Medulla oblongata (tissue), 1 donor: ENCODE measurements around the gene HILPDA.
A peak's percentile ranks its signal among the peaks of the same experiment; 100 is the strongest.
"Not testable (repeated sequence)": the region's sequence is repeated elsewhere in the genome, so short reads cannot be mapped to it uniquely, and the experiment has no call there.

Experiments
- DNase-seq: peaks from one replicate; pipeline ENCODE4 v3.0.0-alpha.2; 2015; ENCODE audit errors: extremely low spot score

HILPDA gene

GRCh38 chr7:128431754-128432153, 23.9 kb upstream of the HILPDA start:
- no peak for DNase-seq

DNA sequence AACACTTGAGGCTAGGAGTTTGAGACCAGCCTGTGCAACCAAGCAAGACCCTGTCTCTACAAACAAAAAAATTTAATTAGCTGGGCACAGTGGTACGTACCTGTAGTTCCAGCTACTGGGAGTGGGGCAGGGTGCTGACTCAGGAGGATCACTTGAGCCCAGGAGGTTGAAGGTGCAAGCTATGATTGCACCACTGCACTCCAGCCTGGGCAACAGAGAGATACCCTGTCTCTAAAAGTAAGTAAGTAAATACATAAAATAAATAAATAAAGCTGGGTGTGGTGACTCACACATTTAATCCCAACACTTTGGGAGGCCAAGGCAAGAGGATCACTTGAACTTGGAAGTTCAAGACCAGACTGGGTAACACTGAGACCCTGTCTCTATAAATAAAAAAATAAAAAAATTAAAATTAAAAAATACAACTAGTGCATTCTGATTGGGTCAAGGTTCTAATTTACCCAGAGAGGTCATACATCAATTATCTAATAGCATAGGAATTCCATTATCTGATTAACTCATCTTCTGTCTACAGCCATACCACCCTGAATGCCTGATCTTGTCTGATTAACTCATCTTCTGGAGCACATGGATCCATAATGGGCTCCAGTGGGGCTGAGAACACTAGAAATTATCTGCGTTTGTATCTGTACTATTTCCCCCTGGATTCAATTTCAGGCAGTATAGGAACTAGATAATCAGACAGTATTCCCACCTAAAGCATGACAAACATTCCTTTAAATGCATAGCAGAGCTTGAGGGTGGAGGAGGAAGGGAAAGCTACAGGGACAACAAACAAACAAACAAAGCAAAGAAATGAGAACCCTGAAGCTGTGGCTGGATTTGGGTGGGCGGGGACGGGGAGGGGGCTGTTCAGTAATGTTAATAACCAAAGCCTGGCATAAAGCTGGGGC, 21.0 kb upstream of the HILPDA start:
- DNase-seq: no peak

DNA sequence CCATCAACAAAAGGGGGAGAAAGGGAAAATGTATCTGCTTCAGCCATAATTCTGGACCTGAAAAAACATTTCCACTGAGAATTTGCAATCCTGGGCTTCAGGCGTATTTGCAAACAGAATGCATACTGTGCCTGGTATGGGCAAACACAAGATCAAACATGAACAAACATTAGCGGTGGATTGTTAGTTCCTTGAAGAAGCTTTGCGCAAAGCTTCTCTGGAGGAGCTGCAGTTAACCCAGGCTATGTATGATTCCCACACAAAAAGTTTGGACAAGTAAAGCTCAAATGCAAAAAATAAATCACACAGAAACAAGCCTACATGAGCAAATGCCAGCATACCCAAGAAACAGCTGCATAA, 20.4 kb upstream of the HILPDA start:
- no peak for DNase-seq

- DNase-seq: no peak
These were observed 18.0 kb upstream of the HILPDA start for GRCh38 chr7:128437426-128438332.

GRCh38 chr7:128442356-128442755, 13.3 kb upstream of the HILPDA start:
- no peak for DNase-seq

DNA sequence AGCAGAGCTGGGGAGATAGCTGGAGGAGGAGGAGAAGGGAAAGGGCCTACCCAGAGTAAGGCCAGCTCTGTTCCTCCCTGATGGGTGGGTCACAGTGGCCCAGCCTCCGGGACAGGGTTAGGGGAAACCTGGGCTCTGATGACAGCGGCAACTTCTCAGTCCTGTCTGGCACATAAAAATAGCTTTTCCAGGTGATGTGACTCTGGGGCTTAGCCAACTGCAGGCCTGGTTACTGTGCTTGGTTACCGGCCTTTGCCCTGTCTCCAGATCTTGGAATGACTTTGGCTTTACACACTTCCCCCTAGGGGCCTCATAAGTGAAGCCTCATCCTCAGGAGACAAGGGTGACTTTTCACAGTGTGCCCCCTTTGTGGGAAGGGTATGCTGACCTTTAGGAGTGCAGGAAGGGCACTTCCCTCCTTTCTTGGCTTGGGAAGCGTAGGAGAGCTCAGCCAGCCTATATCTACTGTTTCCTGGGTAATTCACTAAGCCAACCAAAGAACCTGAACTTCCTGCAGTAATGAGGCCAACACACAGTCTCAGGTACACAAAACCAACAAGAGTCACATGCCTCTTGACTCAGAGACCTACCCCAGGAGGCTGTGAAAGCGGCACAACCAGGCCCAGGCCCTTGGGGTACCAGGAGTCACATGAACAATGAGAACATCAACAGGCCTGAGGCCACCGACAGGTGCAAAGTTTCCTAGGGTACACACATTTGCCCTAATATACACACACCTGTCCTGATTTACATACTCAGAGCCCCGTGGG, 11.7 kb upstream of the HILPDA start:
- DNase-seq: no peak

GRCh38 chr7:128446306-128446705, 9.4 kb upstream of the HILPDA start:
- DNase-seq: peak; percentile 57

GRCh38 chr7:128447941-128448564, 7.6 kb upstream of the HILPDA start:
- DNase-seq: no peak

GRCh38 chr7:128448751-128449302, 6.9 kb upstream of the HILPDA start:
- no peak for DNase-seq

- peak; percentile 40 for DNase-seq
These were observed 5.3 kb upstream of the HILPDA start for GRCh38 chr7:128450409-128450808.

DNA sequence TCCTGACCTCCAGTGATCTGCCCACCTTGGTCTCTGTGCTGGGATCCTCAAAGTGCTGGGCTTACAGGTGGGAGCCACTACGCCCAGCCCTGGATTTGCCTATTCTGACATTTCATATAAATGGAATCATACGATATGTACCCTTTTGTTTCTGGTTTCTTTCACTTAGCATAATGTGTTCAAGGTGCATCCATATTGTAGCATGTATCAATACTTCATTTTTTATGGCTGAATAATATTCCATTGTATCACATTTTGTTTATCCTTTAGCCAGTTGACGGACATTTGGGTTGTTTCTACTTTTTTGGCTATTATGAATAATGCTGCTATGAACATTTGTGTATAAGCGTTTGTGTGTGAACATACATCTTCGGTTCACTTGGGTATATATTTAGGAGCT, 4.8 kb upstream of the HILPDA start:
- no peak for DNase-seq

DNA sequence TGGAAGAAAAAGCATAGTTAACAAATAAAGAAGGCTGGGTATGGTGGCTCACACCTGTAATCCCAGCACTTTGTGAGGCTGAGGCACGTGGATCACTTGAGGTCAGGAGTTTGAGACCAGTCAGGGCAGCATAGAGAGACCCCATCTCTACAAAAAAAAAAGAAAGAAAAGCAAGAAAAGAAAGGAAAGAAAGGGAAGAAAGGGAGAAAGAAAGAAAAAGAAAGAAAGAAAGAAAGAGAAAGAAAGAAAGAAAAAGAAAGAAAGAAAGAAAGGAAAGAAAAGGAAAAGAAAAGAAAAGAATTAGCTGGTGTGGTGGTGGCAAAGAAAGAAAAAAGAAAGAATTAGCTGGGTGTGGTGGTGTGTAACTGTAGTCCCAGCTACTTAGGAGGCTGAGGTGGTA, 3.1 kb upstream of the HILPDA start:
- DNase-seq: no peak

DNA sequence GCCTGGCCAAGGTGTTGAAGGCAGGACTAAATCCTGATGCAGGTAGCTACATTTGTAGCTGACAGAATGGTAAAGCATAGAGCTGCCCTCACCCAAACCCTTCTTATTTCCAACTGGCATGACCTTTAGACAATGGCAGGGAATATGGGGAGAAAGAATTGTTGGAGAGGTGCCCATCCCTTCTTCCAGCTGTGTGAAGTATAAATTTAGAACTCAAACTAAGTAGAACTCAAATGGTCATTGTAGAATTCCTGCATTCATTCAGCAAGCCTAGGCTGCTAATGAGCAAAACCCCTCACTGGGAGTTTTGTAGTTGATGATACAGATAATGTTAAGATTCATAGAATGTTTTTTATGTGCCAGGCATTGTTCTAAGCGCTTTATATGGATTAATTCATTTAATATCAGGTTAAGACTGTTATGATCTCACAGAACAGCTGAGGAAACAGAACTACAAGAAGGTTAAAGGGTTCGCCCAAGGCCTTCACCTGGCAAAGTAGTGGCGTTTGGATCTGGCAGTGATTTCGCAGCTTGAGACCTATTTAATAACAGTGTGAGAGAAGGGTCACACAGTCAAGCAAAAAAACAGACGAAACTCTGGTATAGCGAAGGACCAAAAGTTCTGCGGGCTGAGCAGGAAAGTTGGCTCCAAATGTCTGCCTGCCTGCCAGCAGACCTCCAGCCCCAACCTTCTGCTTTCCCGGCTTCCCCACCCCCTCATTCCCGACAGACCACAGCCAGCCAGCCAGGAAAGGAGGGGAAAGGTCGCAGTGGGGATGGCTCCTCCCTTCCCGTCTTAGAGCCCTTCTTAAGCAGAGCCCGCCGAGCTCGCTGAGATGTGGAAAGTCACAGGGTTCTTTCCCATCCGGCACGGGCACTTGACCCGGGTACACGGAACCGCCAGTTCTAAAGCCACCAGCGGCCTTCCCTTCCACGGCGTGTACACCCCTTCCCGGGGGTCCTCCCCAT, 1.6 kb upstream of the HILPDA start:
- peak; percentile 74 for DNase-seq

GRCh38 chr7:128454808-128455542, 703 bp upstream of the HILPDA start:
- DNase-seq: peak; percentile 48

- peak; percentile 22 for DNase-seq
These were observed 612 bp downstream of the HILPDA start for GRCh38 chr7:128456255-128456725.

- not testable (repeated sequence) for DNase-seq
These were observed 1.7 kb downstream of the HILPDA start for GRCh38 chr7:128457385-128457784.

DNA sequence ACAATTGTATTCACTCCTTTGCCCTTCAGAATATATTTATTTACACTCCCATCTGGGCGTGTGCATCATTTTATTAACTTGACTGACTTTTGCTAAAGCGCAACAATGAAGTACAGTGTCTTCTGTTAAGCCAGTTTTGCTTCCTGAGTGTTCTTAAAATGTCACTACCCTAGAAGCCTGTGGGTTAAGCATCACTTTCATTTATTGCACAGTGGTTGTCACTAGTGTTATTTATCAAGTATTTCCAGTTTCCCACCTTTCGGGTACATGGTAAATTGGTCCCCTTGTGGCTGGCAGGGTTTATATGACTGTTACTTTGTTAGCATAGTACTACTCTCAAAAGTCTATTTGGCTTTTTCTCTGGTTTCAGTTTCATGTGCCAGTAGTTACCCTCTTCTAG, 3.3 kb downstream of the HILPDA start:
- no peak for DNase-seq

DNA sequence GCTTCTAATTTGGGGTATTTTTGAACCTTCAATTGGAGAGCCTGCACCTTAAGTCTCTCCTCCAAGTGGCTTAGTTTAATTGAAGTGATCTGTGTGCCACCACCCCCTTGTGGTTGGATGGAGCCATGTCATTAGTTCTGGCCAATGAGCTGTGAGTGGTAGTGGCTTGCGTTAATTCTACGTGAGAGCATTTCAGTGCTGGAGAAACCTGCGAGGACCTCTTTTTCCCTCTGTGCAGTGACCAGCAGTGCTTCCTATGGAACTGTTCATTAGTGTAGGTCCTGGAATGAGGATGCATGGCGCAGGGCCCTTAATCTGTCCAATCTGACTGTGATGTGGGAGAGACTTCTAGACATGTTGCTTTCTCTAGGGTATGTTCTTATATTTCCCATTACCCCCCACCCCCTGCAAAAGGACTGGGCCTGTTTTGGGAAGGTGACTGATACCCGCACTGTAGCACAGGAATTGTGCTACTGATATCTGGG, 3.8 kb downstream of the HILPDA start:
- peak; percentile 87 for DNase-seq

DNA sequence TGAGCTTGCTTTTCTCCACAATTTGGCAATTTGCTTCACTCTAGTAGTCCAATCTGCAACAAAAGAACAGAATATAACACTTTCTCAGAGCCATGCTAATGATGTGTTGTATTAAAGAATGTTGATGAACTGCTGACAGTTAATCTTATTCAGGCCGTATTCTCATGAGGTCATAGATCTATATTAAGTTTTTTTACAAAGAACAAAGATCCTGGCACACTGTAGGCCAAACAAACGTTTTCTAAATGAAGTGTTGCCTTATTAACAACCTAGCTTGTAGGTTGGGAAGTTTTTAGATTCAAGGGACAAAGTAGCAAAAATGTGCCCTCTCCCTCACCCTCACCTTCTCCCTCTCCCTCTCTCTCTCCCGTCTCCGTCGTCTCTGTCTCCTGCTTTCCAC, 6.8 kb downstream of the HILPDA start:
- no peak for DNase-seq
